HEK293 (cell line): ENCODE measurements around the gene NR3C1.

ENCODE experiments used
- CTCF ChIA-PET: fragments of 350-600 bp; formaldehyde crosslinking; extraction: SDS; loops from one replicate; lab custom pipeline; 2021; ENCODE audit warnings: antibody characterized with exemption; lab: Yijun Ruan, JAX
- POLR2A ChIA-PET: fragments of 300-600 bp; formaldehyde crosslinking; extraction: SDS; loops from one replicate; lab custom pipeline; 2020; ENCODE audit warnings: antibody characterized with exemption, inconsistent platforms; lab: Yijun Ruan, JAX
- H3K27ac ChIP-seq: fragments of 200-500 bp; sonication (Bioruptor generic); 2 replicates; pipeline ENCODE4 v1.5.1; 2014; ENCODE audit warnings: low read depth, low read length, control low read depth, inconsistent platforms; ENCODE audit errors: extremely low read depth
- H3K36me3 ChIP-seq, 2 experiments: fragments of 200-500 bp in 1 of 2; sonication (Bioruptor generic) in 1 of 2; 1 replicate in 1 of 2; 2 replicates in 1 of 2; pipeline ENCODE4 v1.5.1; 2014 to 2017; ENCODE audit warnings: inconsistent platforms in 2 of 2, low read length in 2 of 2; ENCODE audit not compliant: control insufficient read depth in 2 of 2, insufficient read depth in 1 of 2
- H3K4me1 ChIP-seq: fragments of 200-500 bp; sonication (Bioruptor generic); 2 replicates; pipeline ENCODE4 v1.5.1; 2014; ENCODE audit warnings: mild to moderate bottlenecking, low read length, inconsistent platforms; ENCODE audit not compliant: control insufficient read depth, insufficient read depth
- H3K4me3 ChIP-seq: 2 replicates; pipeline ENCODE4 v1.5.1; 2011; ENCODE audit warnings: low read depth, mild to moderate bottlenecking, control low read depth, low read length, moderate library complexity
- H3K9me3 ChIP-seq: fragments of 200-500 bp; sonication (Bioruptor generic); 2 replicates; pipeline ENCODE4 v1.5.1; 2014; ENCODE audit warnings: low read depth, low read length, inconsistent platforms; ENCODE audit not compliant: control insufficient read depth, insufficient read depth
- EGR2 ChIP-seq: fragments of 450-650 bp; formaldehyde crosslinking; IDR thresholded peaks from 2 replicates; pipeline ENCODE4 v1.5.1; 2016; ENCODE audit warnings: low read depth, missing biosample characterization, missing genetic modification characterization
- HOXD13 ChIP-seq: sonication (generic); formaldehyde crosslinking; IDR thresholded peaks from 2 replicates; pipeline ENCODE4 v1.8.0; 2022; ENCODE audit warnings: missing genetic modification reagents, borderline replicate concordance
- RBAK ChIP-seq: fragments of 450-650 bp; formaldehyde crosslinking; IDR thresholded peaks from 2 replicates; pipeline ENCODE4 v1.5.1; 2016; ENCODE audit warnings: missing biosample characterization, missing genetic modification characterization
- SETDB1 ChIP-seq: IDR thresholded peaks from one replicate; pipeline ENCODE4 v1.6.1; 2017; ENCODE audit warnings: mild to moderate bottlenecking, low read length, moderate library complexity, mixed read lengths; ENCODE audit not compliant: insufficient read length
- ZBTB21 ChIP-seq: fragments of 450-650 bp; formaldehyde crosslinking; IDR thresholded peaks from 2 replicates; pipeline ENCODE4 v1.5.1; 2017; ENCODE audit warnings: missing biosample characterization, missing genetic modification characterization
- ZNF114 ChIP-seq: fragments of 450-650 bp; formaldehyde crosslinking; IDR thresholded peaks from 2 replicates; pipeline ENCODE4 v1.5.0; 2017; ENCODE audit warnings: missing biosample characterization, missing genetic modification characterization
- ZNF169 ChIP-seq: fragments of 450-650 bp; formaldehyde crosslinking; IDR thresholded peaks from 2 replicates; pipeline ENCODE4 v1.5.1; 2016; ENCODE audit warnings: missing biosample characterization, missing genetic modification characterization
- ZNF266 ChIP-seq: fragments of 450-650 bp; formaldehyde crosslinking; IDR thresholded peaks from 2 replicates; pipeline ENCODE4 v1.5.1; 2016; ENCODE audit warnings: missing biosample characterization, missing genetic modification characterization, low read depth
- ZNF350 ChIP-seq: fragments of 450-650 bp; formaldehyde crosslinking; IDR thresholded peaks from 2 replicates; pipeline ENCODE4 v1.5.0; 2017; ENCODE audit warnings: missing biosample characterization, mild to moderate bottlenecking, missing genetic modification characterization
- ZNF629 ChIP-seq: fragments of 450-650 bp; formaldehyde crosslinking; IDR thresholded peaks from 2 replicates; pipeline ENCODE4 v1.5.1; 2017; ENCODE audit warnings: missing biosample characterization, missing genetic modification characterization
- ZNF654 ChIP-seq: fragments of 450-650 bp; formaldehyde crosslinking; IDR thresholded peaks from 2 replicates; pipeline ENCODE4 v1.5.1; 2016; ENCODE audit warnings: low read depth, missing biosample characterization, missing genetic modification characterization
- ZNF670 ChIP-seq: fragments of 450-650 bp; formaldehyde crosslinking; IDR thresholded peaks from 2 replicates; pipeline ENCODE4 v1.5.1; 2016; ENCODE audit warnings: missing biosample characterization, missing genetic modification characterization, low read depth
- ZNF701 ChIP-seq: fragments of 450-650 bp; formaldehyde crosslinking; IDR thresholded peaks from 2 replicates; pipeline ENCODE4 v1.5.1; 2016; ENCODE audit warnings: missing biosample characterization, missing genetic modification characterization
- TF ChIP-seq, protein P1 (sequence below): fragments of 450-650 bp; formaldehyde crosslinking; IDR thresholded peaks from 2 replicates; pipeline ENCODE4 v1.5.1; 2016; ENCODE audit warnings: missing biosample characterization, missing genetic modification characterization
- TF ChIP-seq, protein P2 (sequence below): fragments of 450-650 bp; formaldehyde crosslinking; IDR thresholded peaks from 2 replicates; pipeline ENCODE4 v1.5.1; 2017; ENCODE audit warnings: missing biosample characterization, missing genetic modification characterization
- TF ChIP-seq, protein P3 (sequence below): fragments of 450-650 bp; formaldehyde crosslinking; IDR thresholded peaks from 2 replicates; pipeline ENCODE4 v1.5.1; 2016; ENCODE audit warnings: missing biosample characterization, missing genetic modification characterization
- TF ChIP-seq, protein P4 (sequence below): sonication (generic); formaldehyde crosslinking; IDR thresholded peaks from 2 replicates; pipeline ENCODE4 v1.8.1; 2022; ENCODE audit warnings: mild to moderate bottlenecking, moderate library complexity, missing genetic modification reagents
- TF ChIP-seq, protein P5 (sequence below): fragments of 450-650 bp; formaldehyde crosslinking; IDR thresholded peaks from 2 replicates; pipeline ENCODE4 v1.5.1; 2016; ENCODE audit warnings: missing biosample characterization, missing genetic modification characterization

The NR3C1 gene

DNA sequence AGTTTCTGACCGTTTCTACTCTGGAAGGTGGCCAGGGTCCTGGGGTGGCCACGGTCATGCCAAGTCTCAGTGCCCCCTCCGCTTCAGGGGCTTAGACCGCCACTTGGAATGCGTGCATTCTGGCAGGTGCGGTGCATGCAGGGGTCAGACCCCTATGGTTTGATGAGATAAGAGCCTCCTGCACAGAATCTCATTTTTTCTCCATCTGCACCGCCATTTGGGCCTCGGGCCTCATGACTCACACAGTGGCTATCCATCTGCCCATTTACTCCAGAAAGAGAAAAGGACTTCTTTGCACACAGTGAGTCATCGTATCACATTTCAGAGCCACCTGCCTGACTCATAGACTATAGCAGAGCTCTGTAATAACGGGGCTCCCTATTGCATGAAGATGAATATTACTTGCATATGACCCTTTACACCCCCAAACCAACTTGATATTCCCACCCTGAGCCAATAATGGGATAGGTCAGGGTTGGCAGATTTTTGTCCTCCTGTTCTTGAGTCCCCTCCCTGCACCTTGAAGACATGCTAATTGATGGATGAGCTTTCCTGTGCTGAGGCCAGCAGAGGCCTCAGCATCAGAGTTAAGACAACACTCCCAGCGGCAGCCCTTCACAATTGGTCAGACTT is 157.4 kb downstream of the NR3C1 start (continued):
- TF ChIP-seq EGR2 (tag by site-specific recombination) = no peak
- TF ChIP-seq ZBTB21 (tag by site-specific recombination) = peak; percentile 69; the same call in 1 of the 2 replicates
- no peak for TF ChIP-seq HOXD13

DNA sequence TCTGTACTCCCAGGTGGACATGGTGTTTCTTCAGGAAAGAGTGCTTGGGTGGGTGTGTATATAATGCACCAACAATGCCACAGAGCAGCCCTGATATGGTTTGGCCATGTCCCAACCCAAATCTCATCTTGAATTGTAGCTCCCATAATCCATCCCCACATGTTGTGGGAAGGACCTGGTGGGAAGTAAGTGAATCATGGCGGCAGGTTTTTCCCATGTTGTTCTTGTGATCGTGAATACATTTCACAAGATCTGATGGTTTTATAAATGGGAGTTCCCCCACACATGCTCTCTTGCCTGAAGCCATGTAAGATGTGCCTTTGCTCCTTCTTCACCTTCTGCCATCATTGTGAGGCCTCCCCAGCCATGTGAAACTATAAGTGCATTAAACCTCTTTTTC is 158.5 kb downstream of the NR3C1 start:
- no peak overlapping the region for H3K4me3 ChIP-seq
- TF ChIP-seq SETDB1 = peak; percentile 77
- no peak for TF ChIP-seq ZNF169 (tag by site-specific recombination)
- TF ChIP-seq, protein P1, sequence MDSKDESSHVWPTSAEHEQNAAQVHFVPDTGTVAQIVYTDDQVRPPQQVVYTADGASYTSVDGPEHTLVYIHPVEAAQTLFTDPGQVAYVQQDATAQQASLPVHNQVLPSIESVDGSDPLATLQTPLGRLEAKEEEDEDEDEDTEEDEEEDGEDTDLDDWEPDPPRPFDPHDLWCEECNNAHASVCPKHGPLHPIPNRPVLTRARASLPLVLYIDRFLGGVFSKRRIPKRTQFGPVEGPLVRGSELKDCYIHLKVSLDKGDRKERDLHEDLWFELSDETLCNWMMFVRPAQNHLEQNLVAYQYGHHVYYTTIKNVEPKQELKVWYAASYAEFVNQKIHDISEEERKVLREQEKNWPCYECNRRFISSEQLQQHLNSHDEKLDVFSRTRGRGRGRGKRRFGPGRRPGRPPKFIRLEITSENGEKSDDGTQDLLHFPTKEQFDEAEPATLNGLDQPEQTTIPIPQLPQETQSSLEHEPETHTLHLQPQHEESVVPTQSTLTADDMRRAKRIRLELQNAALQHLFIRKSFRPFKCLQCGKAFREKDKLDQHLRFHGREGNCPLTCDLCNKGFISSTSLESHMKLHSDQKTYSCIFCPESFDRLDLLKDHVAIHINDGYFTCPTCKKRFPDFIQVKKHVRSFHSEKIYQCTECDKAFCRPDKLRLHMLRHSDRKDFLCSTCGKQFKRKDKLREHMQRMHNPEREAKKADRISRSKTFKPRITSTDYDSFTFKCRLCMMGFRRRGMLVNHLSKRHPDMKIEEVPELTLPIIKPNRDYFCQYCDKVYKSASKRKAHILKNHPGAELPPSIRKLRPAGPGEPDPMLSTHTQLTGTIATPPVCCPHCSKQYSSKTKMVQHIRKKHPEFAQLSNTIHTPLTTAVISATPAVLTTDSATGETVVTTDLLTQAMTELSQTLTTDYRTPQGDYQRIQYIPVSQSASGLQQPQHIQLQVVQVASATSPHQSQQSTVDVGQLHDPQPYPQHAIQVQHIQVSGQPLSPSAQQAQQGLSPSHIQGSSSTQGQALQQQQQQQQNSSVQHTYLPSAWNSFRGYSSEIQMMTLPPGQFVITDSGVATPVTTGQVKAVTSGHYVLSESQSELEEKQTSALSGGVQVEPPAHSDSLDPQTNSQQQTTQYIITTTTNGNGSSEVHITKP (tag by site-specific recombination) = no peak
- TF ChIP-seq RBAK (tag by site-specific recombination) = no peak
- TF ChIP-seq ZNF701 = peak; percentile 89; the same call in 1 of the 2 replicates
- no peak for TF ChIP-seq ZNF670 (tag by site-specific recombination)
- no peak for TF ChIP-seq ZNF350 (tag by site-specific recombination)
- TF ChIP-seq, all 188 proteins: peak for 2
- CTCF ChIA-PET = interaction anchor here (0.6 to 1.3 kb wide), 2 partner anchors 24 to 36 kb away, joined by 3 read pairs; no protein-coding TSS in a partner anchor
- peaks cover 4% of the 10 kb centered on the region; the same call in 1 of the 2 replicates for H3K4me1 ChIP-seq
- no peaks in the 10 kb centered on the region for H3K9me3 ChIP-seq
- POLR2A ChIA-PET = interaction anchor here (0.5 kb wide), 1 partner anchor 138 kb away, joined by 4 read pairs; no protein-coding TSS in a partner anchor
- no peaks in the 10 kb centered on the region for H3K36me3 ChIP-seq
- H3K27ac ChIP-seq = no peak overlapping the region

DNA sequence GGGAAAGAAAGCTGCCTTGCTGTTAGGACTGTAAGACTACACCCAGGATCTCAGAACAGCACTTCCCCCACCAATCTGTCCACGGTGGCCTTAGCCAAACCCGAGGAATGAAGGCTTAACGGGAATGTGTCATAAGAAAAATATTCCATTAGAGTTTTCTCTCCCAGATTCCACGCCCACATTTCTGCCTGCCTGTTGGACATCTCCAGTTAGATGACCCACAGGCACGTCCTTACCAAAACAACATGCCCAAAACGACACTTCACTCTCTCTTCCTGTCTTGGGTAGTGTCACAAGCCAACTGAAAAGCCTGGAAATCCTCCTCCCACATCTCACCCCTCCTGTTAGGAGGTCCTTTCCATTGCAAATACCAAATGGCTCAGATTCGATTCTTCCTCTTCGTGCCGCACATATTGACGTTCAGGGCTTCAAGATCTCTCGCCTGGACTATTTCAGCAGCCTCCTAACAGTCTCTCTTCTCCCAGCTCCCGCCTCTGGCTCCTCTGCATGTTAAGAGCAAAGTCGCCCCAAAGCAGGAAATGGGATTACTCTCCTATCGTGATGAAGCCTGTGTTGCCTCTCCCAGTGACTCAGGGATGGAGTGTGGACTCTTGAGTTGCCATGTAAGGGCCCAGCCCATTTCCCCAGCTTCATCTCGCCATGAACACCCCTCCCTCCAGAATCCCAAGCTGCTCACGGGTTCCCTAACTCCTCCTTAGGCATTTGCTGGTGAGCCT is 159.3 kb downstream of the NR3C1 start:
- Histone ChIP-seq H3K4me3 (no peak overlapping the region), H3K4me1 (peaks cover 4% of the 10 kb centered on the region; the same call in 1 of the 2 replicates), H3K27ac (no peak overlapping the region), H3K9me3 (no peaks in the 10 kb centered on the region), H3K36me3 (no peaks in the 10 kb centered on the region)
- POLR2A ChIA-PET = no interaction called here
- CTCF ChIA-PET = interaction anchor here (1.3 kb wide), 1 partner anchor 37 kb away, joined by 3 read pairs; no protein-coding TSS in a partner anchor
- TF ChIP-seq, protein P2, sequence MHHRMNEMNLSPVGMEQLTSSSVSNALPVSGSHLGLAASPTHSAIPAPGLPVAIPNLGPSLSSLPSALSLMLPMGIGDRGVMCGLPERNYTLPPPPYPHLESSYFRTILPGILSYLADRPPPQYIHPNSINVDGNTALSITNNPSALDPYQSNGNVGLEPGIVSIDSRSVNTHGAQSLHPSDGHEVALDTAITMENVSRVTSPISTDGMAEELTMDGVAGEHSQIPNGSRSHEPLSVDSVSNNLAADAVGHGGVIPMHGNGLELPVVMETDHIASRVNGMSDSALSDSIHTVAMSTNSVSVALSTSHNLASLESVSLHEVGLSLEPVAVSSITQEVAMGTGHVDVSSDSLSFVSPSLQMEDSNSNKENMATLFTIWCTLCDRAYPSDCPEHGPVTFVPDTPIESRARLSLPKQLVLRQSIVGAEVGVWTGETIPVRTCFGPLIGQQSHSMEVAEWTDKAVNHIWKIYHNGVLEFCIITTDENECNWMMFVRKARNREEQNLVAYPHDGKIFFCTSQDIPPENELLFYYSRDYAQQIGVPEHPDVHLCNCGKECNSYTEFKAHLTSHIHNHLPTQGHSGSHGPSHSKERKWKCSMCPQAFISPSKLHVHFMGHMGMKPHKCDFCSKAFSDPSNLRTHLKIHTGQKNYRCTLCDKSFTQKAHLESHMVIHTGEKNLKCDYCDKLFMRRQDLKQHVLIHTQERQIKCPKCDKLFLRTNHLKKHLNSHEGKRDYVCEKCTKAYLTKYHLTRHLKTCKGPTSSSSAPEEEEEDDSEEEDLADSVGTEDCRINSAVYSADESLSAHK (tag by site-specific recombination) = no peak
- TF ChIP-seq ZNF266 (tag by site-specific recombination) (no peak), ZNF114 (tag by site-specific recombination) (no peak), ZNF654 (no peak), ZNF629 (peak; percentile 54)
- TF ChIP-seq, protein P3, sequence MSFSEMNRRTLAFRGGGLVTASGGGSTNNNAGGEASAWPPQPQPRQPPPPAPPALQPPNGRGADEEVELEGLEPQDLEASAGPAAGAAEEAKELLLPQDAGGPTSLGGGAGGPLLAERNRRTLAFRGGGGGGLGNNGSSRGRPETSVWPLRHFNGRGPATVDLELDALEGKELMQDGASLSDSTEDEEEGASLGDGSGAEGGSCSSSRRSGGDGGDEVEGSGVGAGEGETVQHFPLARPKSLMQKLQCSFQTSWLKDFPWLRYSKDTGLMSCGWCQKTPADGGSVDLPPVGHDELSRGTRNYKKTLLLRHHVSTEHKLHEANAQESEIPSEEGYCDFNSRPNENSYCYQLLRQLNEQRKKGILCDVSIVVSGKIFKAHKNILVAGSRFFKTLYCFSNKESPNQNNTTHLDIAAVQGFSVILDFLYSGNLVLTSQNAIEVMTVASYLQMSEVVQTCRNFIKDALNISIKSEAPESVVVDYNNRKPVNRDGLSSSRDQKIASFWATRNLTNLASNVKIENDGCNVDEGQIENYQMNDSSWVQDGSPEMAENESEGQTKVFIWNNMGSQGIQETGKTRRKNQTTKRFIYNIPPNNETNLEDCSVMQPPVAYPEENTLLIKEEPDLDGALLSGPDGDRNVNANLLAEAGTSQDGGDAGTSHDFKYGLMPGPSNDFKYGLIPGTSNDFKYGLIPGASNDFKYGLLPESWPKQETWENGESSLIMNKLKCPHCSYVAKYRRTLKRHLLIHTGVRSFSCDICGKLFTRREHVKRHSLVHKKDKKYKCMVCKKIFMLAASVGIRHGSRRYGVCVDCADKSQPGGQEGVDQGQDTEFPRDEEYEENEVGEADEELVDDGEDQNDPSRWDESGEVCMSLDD (tag by site-specific recombination) = no peak
- TF ChIP-seq, protein P4, sequence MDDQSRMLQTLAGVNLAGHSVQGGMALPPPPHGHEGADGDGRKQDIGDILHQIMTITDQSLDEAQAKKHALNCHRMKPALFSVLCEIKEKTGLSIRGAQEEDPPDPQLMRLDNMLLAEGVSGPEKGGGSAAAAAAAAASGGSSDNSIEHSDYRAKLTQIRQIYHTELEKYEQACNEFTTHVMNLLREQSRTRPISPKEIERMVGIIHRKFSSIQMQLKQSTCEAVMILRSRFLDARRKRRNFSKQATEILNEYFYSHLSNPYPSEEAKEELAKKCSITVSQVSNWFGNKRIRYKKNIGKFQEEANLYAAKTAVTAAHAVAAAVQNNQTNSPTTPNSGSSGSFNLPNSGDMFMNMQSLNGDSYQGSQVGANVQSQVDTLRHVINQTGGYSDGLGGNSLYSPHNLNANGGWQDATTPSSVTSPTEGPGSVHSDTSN (CRISPR knock-in tag) = no peak
- TF ChIP-seq, protein P5, sequence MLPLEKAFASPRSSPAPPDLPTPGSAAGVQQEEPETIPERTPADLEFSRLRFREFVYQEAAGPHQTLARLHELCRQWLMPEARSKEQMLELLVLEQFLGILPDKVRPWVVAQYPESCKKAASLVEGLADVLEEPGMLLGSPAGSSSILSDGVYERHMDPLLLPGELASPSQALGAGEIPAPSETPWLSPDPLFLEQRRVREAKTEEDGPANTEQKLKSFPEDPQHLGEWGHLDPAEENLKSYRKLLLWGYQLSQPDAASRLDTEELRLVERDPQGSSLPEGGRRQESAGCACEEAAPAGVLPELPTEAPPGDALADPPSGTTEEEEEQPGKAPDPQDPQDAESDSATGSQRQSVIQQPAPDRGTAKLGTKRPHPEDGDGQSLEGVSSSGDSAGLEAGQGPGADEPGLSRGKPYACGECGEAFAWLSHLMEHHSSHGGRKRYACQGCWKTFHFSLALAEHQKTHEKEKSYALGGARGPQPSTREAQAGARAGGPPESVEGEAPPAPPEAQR (tag by site-specific recombination) = no peak
